SW480 (cell line): ENCODE data around the gene CPNE7.

Source experiments
- DNase-seq: peaks from one replicate; pipeline ENCODE4 v3.0.0-alpha.2; 2016; ENCODE audit warnings: low spot score

CPNE7 gene

GRCh38 chr16:89602952-89603590 is 27.5 kb downstream of the CPNE7 start:
- no peak for DNase-seq

DNA sequence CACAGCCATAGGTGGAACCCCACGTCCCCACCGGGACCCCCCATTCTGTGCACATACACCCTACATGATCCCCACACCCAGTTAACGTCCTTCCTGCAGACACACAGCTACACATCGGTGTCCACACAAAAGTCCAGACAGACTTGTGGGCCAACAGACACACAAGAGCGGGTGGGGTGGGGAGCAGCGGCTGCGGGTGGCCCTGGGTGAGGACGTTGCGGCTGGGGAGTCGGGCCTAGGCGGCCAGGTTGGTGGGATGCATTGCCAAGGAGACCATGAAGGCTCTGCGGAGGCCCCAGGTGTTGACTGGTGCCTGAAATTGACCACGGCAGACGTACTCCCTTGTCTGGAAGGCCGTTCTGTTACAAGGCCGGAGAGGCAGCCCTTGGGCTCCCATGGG is 29.2 kb downstream of the CPNE7 start:
- no peak for DNase-seq

DNA sequence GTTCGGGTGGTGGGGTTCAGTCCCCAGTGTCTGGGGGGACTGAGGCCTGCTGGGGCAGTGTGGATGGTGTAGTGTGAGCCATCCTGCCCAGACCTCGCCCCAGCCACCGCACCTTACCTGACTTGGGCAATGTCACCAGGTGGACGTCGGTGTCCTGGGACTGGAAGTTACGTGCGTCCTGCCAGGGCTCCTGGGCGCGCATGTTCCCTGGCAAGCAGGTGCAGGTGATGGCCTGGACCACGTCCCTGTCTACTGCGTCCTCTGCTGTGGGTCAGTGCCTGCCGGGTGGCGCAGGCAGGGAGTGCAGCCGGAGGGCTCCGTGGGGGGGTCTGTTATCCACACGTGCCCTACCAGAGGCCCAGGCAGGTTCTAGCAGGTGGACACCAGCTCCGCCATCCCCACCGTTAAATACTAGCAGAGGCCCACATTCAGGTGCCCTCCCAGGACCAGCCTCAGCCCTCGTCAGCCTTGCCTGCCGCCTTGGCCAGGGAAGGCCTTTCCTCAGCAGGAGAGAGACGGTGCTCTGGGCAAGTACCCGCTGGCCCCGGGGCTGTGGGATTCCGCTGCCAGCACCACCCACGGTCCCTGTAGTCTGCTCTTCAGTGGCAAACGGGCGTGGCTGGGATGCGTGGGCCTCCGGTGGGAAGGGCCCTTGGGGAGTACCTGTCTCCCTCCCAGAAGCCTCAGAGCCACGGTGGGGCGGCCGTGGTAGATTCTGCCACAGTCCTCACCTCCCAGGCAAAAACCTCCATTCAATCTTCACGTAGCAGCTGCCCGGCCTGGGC is 29.8 kb downstream of the CPNE7 start:
- no peak for DNase-seq

DNA sequence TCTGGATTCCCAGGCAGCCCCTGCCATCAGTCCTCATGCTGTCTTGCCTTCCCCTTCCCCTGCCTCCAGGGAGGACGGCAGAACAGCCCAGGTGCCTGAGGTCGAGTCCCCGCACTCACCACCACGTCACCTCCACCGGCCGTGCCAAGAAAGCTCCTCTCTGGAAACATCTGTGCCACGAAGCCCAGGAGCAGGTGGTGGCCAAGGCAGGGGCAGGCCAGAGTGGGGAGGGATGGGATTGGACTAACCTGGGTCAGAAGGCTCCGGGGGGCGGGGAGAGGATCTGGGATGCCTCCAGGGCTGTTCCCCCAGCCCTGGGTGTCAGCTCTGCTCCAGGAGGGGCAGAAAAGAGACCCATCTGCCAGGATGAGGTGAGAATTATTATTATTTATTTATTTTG is 30.4 kb downstream of the CPNE7 start:
- DNase-seq = no peak

DNA sequence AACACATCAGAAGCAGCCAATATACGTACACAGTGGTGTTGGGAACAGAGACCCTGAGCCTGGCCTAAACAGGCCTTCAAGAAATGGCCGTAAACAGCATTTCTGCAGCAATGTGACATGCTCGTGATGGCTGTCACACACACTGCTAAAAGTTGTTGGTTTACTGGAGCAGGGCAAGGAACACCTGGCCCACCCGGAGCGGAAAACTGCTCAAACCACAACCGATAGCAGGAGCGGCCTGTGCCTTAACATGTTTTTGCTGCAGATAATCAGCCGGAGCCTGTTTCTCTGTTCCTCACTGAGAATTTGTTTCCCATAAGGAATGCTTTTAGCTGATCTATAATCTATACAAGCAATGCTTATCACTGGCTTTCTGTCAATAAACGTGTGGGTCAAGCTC is 31.9 kb downstream of the CPNE7 start:
- DNase-seq = no peak

DNA sequence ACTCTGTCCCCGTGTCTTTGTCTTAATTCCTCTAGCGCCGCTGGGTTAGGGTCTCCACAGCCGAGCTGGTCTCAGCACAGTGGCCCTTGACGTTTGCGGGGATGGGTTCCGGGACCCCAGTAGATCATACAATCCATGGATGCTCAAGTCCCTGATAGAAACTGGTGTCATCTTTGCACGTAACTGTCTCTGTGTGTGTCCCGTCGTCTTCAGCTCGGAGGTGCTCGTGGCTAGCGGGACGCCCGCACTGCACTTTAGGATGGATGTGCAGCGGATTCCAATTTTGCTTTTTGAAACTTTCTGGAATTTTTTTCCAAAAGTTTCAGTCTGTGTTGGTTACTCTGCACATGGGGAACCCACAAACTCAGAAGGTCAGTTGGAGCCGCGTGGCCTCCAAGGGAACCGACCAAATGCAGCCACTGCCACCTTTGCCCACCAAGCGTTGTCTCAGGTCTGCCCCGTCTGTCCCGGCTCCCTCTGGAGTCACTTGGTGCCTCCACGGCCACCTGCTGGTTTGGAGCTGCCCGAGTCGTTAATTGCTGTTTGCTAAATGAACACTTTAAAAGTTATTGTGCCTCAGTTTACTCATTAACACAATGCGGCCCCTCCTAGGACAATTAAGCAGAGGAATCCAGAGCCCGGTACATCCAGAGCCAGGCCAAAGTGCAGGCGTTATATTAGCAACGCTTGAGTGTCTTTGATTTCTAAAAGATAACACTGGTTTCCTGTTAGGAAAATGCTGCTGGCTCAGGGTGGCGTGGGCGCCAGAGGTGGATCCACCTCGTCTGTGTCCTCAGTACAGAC is 32.6 kb downstream of the CPNE7 start:
- DNase-seq = no peak

- no peak for DNase-seq
Observed at GRCh38 chr16:89610108-89610453, 34.5 kb downstream of the CPNE7 start.

GRCh38 chr16:89612415-89613166 is 37.0 kb downstream of the CPNE7 start:
- DNase-seq = no peak

- DNase-seq = no peak
Observed at GRCh38 chr16:89613231-89613953, 37.8 kb downstream of the CPNE7 start, which contains the start of gene DPEP1. DPEP1 (plus strand) TSS chr16:89613642; CDS start chr16:89630411, 16,769 bp downstream.

- no peak for DNase-seq
Observed at GRCh38 chr16:89613954-89614459, 38.4 kb downstream of the CPNE7 start.

- no peak for DNase-seq
Observed at GRCh38 chr16:89615176-89615575, 39.6 kb downstream of the CPNE7 start.

- no peak for DNase-seq
Observed at GRCh38 chr16:89615596-89616090, 40.1 kb downstream of the CPNE7 start.

- no peak for DNase-seq
Observed at GRCh38 chr16:89616623-89617022, 41.1 kb downstream of the CPNE7 start.

- no peak for DNase-seq
Observed at GRCh38 chr16:89617036-89617435, 41.5 kb downstream of the CPNE7 start.

DNA sequence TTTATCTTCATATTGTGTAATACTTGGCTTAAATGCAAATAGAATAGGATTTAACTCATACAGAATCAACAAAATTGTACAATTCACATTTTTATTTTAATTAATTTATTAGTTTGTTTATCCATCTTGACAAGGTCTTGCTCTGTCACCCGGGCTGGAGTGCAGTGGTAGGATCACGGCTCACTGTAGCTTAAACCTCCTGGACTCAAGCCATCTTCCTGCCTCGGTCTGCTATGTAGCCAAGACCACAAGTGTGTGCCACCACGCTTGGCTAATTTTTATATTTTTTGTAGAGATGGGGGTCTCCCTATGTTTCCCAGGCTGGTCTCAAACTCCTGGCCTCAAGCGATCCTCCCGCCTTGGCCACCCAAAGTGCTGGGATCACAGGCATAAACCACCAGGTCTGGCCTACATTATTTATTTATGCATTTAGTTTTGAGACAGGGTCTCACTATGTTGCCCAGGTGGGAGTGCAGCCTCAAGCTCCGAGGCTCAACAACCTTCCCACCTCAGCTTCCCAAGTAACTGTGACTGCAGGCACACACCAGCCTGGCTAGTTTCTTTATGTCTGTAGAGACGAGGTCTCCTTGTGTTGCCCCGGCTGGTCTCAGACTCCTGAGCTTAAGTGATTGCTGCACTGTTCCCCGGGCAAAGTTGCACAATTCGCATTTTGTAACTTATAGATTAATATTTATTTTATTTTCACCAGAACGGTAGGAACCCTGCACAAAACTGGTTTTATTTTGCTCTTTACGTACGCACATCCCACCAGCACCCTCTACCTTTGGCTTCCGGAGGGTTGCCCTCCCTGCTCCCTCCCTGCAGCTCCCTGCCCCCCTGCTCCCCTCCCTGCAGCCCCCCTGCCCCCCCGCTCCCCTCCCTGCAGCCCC is 42.8 kb downstream of the CPNE7 start:
- no peak for DNase-seq

DNA sequence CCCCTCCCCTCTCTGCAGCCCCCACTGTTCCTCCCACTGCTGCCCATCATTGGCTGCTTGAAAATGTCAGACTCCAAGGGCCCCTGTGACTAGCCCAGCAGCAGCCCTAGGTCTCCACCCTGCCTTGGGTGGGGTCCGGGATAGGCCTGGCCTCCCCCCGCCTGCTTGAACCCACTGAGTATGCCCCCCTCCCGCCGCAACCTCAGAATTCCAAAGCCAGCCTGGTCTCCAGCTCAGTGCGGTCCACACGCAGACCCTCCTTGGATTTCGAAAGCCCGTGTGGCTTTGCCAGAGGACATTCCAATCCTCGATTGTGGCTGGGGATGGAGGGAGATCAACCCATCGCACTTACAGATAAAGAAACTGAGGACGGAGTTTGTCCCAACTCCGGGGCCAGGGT is 44.3 kb downstream of the CPNE7 start:
- DNase-seq = no peak

- DNase-seq = no peak
Observed at GRCh38 chr16:89620406-89620841, 44.9 kb downstream of the CPNE7 start.

DNA sequence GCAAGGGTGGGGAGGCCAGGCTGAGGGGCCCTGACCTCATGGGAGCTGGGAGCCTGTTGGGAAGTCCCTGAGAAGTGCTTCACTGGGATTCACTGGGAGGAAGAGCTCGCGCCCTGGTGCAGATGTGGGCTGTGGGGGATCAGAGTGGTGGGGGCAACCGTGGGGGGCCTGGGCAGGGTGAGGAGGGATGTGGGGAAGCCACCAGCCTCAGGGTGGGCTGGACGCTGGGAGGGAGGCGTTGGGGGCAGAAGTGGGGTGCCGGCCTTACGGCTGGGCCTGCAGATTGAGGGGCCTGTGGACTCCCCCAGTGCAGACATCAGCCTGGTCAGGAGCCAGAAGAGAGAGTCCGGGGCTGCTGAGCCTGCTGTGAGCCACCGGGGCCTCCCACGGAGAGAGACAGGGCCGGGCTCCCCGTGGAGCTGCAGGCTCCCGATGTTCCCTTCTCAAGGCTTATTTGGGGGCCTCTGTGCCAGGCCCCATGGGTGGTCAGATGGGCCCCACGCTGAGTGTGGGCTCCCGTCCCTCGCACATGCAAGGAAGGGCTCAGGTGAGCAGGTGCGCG is 45.7 kb downstream of the CPNE7 start:
- DNase-seq = no peak

GRCh38 chr16:89621698-89622409 is 46.3 kb downstream of the CPNE7 start:
- no peak for DNase-seq
